SK-N-SH treated with all-trans-retinoic acid at 6 μM for 48 hours (cell line): ENCODE measurements around the gene PTN.

Experiments
- ATAC-seq: fragments of 200-7000 bp; cut with Tn5 transposase; 3 replicates; pipeline ENCODE4 v1.9.1; 2020; ENCODE audit warnings: mild to moderate bottlenecking, moderate library complexity
- BACH2 ChIP-seq: fragments of 250-450 bp; sonication (Bioruptor Pico); IDR thresholded peaks from 2 replicates; pipeline ENCODE4 v1.9.0; 2021; ENCODE audit warnings: mild to moderate bottlenecking, borderline replicate concordance
- CSDC2 ChIP-seq: fragments of 250-450 bp; sonication (Bioruptor Pico); IDR thresholded peaks from 2 replicates; pipeline ENCODE4 v1.5.0; 2020; ENCODE audit warnings: mild to moderate bottlenecking, moderate library complexity
- ESRRG ChIP-seq: fragments of 250-450 bp; sonication (Bioruptor Pico); IDR thresholded peaks from 2 replicates; pipeline ENCODE4 v1.6.1; 2021; ENCODE audit warnings: mild to moderate bottlenecking
- GLIS3 ChIP-seq: fragments of 250-450 bp; sonication (Bioruptor Pico); IDR thresholded peaks from 2 replicates; pipeline ENCODE4 v1.5.0; 2020; ENCODE audit warnings: mild to moderate bottlenecking, moderate library complexity
- ISL1 ChIP-seq: fragments of 250-450 bp; sonication (Bioruptor Pico); IDR thresholded peaks from 2 replicates; pipeline ENCODE4 v2.1.2; 2022; ENCODE audit warnings: mild to moderate bottlenecking, moderate library complexity
- OSR1 ChIP-seq: fragments of 250-450 bp; sonication (Bioruptor Pico); IDR thresholded peaks from 2 replicates; pipeline ENCODE4 v1.8.0; 2022; ENCODE audit warnings: moderate library complexity, mild to moderate bottlenecking, inconsistent platforms
- PATZ1 ChIP-seq: fragments of 250-450 bp; sonication (Bioruptor Pico); IDR thresholded peaks from 2 replicates; pipeline ENCODE4 v1.8.0; 2020; ENCODE audit warnings: mild to moderate bottlenecking, moderate library complexity, borderline replicate concordance
- PPARA ChIP-seq: fragments of 250-450 bp; sonication (Bioruptor Pico); IDR thresholded peaks from 2 replicates; pipeline ENCODE4 v1.5.0; 2020; ENCODE audit warnings: mild to moderate bottlenecking, borderline replicate concordance
- RARB ChIP-seq: fragments of 250-450 bp; sonication (Bioruptor Pico); IDR thresholded peaks from 2 replicates; pipeline ENCODE4 v1.8.0; 2021; ENCODE audit warnings: mild to moderate bottlenecking, moderate library complexity
- TCF4 ChIP-seq: fragments of 250-450 bp; sonication (Bioruptor Pico); IDR thresholded peaks from 2 replicates; pipeline ENCODE4 v1.8.0; 2021; ENCODE audit warnings: mild to moderate bottlenecking, moderate library complexity, borderline replicate concordance
- ZC3H10 ChIP-seq: fragments of 250-450 bp; sonication (Bioruptor Pico); IDR thresholded peaks from 2 replicates; pipeline ENCODE4 v1.5.1; 2021; ENCODE audit warnings: mild to moderate bottlenecking, moderate library complexity
- ZFP3 ChIP-seq: fragments of 250-450 bp; sonication (Bioruptor Pico); IDR thresholded peaks from 2 replicates; pipeline ENCODE4 v1.5.0; 2020; ENCODE audit warnings: mild to moderate bottlenecking, moderate library complexity
- ZFP30 ChIP-seq: fragments of 450-650 bp; formaldehyde crosslinking; IDR thresholded peaks from 2 replicates; pipeline ENCODE4 v1.5.0; 2022; ENCODE audit warnings: mild to moderate bottlenecking, moderate library complexity
- ZNF565 ChIP-seq: fragments of 450-650 bp; formaldehyde crosslinking; conservative IDR thresholded peaks from 2 replicates; pipeline ENCODE4 v1.5.0; 2020; ENCODE audit warnings: low read depth, mild to moderate bottlenecking, moderate library complexity
- ZNF70 ChIP-seq: fragments of 450-650 bp; formaldehyde crosslinking; IDR thresholded peaks from 2 replicates; pipeline ENCODE4 v1.5.0; 2020; ENCODE audit warnings: mild to moderate bottlenecking, moderate library complexity
- ZNF8 ChIP-seq: fragments of 450-650 bp; formaldehyde crosslinking; IDR thresholded peaks from 2 replicates; pipeline ENCODE4 v1.5.0; 2020; ENCODE audit warnings: mild to moderate bottlenecking, moderate library complexity
- TF ChIP-seq, protein P1 (sequence below): fragments of 250-450 bp; sonication (Bioruptor Pico); IDR thresholded peaks from 2 replicates; pipeline ENCODE4 v1.5.1; 2021; ENCODE audit warnings: mild to moderate bottlenecking, moderate library complexity
- TF ChIP-seq, protein P2 (sequence below): fragments of 250-450 bp; sonication (Bioruptor Pico); IDR thresholded peaks from 2 replicates; pipeline ENCODE4 v1.5.0; 2020; ENCODE audit warnings: mild to moderate bottlenecking, moderate library complexity
- TF ChIP-seq, protein P3 (sequence below): fragments of 250-450 bp; sonication (Bioruptor Pico); IDR thresholded peaks from 2 replicates; pipeline ENCODE4 v1.8.0; 2021; ENCODE audit warnings: low read depth, mild to moderate bottlenecking, moderate library complexity, borderline replicate concordance

PTN gene

GRCh38 chr7:137204246-137204645, 139.3 kb downstream of the PTN start:
- TF ChIP-seq ZNF8 (CRISPR knock-in tag) (no peak), ESRRG (CRISPR knock-in tag) (no peak), OSR1 (CRISPR knock-in tag) (no peak), ZC3H10 (CRISPR knock-in tag) (no peak), TCF4 (no peak), ZFP3 (no peak), RARB (CRISPR knock-in tag) (no peak)
- TF ChIP-seq, protein P1, sequence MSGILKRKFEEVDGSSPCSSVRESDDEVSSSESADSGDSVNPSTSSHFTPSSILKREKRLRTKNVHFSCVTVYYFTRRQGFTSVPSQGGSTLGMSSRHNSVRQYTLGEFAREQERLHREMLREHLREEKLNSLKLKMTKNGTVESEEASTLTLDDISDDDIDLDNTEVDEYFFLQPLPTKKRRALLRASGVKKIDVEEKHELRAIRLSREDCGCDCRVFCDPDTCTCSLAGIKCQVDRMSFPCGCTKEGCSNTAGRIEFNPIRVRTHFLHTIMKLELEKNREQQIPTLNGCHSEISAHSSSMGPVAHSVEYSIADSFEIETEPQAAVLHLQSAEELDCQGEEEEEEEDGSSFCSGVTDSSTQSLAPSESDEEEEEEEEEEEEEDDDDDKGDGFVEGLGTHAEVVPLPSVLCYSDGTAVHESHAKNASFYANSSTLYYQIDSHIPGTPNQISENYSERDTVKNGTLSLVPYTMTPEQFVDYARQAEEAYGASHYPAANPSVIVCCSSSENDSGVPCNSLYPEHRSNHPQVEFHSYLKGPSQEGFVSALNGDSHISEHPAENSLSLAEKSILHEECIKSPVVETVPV (CRISPR knock-in tag), result no peak
- TF ChIP-seq, protein P2, sequence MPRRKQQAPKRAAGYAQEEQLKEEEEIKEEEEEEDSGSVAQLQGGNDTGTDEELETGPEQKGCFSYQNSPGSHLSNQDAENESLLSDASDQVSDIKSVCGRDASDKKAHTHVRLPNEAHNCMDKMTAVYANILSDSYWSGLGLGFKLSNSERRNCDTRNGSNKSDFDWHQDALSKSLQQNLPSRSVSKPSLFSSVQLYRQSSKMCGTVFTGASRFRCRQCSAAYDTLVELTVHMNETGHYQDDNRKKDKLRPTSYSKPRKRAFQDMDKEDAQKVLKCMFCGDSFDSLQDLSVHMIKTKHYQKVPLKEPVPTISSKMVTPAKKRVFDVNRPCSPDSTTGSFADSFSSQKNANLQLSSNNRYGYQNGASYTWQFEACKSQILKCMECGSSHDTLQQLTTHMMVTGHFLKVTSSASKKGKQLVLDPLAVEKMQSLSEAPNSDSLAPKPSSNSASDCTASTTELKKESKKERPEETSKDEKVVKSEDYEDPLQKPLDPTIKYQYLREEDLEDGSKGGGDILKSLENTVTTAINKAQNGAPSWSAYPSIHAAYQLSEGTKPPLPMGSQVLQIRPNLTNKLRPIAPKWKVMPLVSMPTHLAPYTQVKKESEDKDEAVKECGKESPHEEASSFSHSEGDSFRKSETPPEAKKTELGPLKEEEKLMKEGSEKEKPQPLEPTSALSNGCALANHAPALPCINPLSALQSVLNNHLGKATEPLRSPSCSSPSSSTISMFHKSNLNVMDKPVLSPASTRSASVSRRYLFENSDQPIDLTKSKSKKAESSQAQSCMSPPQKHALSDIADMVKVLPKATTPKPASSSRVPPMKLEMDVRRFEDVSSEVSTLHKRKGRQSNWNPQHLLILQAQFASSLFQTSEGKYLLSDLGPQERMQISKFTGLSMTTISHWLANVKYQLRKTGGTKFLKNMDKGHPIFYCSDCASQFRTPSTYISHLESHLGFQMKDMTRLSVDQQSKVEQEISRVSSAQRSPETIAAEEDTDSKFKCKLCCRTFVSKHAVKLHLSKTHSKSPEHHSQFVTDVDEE (CRISPR knock-in tag), result no peak
- no peak for ATAC-seq

GRCh38 chr7:137203351-137203750, 140.2 kb downstream of the PTN start:
- no peak for ATAC-seq
- TF ChIP-seq ZFP30 (CRISPR knock-in tag) (no peak), PATZ1 (no peak), ZC3H10 (CRISPR knock-in tag) (no peak), ISL1 (CRISPR knock-in tag) (no peak), PPARA (CRISPR knock-in tag) (no peak), ZNF8 (CRISPR knock-in tag) (no peak), ZNF565 (CRISPR knock-in tag) (no peak), CSDC2 (no peak), TCF4 (no peak), ESRRG (CRISPR knock-in tag) (no peak), GLIS3 (no peak), RARB (CRISPR knock-in tag) (no peak), ZFP3 (no peak), ZNF70 (no peak)
- TF ChIP-seq, protein P2 (CRISPR knock-in tag), result no peak
- TF ChIP-seq, protein P3, sequence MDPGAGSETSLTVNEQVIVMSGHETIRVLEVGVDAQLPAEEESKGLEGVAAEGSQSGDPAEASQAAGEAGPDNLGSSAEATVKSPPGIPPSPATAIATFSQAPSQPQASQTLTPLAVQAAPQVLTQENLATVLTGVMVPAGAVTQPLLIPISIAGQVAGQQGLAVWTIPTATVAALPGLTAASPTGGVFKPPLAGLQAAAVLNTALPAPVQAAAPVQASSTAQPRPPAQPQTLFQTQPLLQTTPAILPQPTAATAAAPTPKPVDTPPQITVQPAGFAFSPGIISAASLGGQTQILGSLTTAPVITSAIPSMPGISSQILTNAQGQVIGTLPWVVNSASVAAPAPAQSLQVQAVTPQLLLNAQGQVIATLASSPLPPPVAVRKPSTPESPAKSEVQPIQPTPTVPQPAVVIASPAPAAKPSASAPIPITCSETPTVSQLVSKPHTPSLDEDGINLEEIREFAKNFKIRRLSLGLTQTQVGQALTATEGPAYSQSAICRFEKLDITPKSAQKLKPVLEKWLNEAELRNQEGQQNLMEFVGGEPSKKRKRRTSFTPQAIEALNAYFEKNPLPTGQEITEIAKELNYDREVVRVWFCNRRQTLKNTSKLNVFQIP (CRISPR knock-in tag), result no peak

- ATAC-seq, result no peak
- no peak for TF ChIP-seq ZFP30 (CRISPR knock-in tag)
- TF ChIP-seq ZNF565 (CRISPR knock-in tag), result no peak
- TF ChIP-seq PPARA (CRISPR knock-in tag), result no peak
- TF ChIP-seq, protein P1 (CRISPR knock-in tag), result no peak
- no peak for TF ChIP-seq ISL1 (CRISPR knock-in tag)
- no peak for TF ChIP-seq OSR1 (CRISPR knock-in tag)
- TF ChIP-seq ZFP3, result no peak
- TF ChIP-seq ESRRG (CRISPR knock-in tag), result no peak
- TF ChIP-seq, protein P2 (CRISPR knock-in tag), result no peak
- TF ChIP-seq PATZ1, result no peak
- TF ChIP-seq ZNF70, result no peak
- no peak for TF ChIP-seq CSDC2
- TF ChIP-seq BACH2 (CRISPR knock-in tag), result no peak
- no peak for TF ChIP-seq TCF4
- TF ChIP-seq RARB (CRISPR knock-in tag), result no peak
Observed at GRCh38 chr7:137196648-137197047, 146.9 kb downstream of the PTN start.
